ENCODE results near the gene UNC13C.

DNA sequence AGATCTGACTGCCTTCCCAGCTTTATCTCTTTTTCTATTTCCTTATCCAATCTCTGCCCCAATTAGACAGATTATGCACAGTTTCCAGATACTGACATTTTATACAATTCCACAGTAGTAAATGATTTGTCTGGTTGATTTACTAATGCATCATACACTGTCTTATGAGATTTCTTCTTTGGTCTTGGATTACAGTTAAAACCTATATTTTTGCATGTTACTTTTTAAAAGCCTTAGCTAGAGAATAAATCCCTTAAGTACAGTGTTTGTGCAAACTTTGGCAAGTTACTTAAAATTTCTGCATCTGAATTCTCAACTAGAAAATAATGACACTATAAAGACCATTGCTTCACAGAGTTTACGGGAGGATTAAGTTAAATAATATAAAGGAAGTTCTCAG lies 6.0 kb downstream of the UNC13C start:
- TF ChIP-seq EZH2 (IDR thresholded peaks at IDR 0.05; ENCODE audit: insufficient read depth, poor library complexity, severe bottlenecking) (no peak), EZH2phosphoT487 (IDR thresholded peaks at IDR 0.05; ENCODE audit: insufficient read depth, low read depth) (no peak)
